GM21723 (cell line): Measurements from ENCODE around the gene PTPRN2.

ENCODE experiments used
- ATAC-seq: cut with Tn5 transposase; IDR thresholded peaks from one replicate; pipeline ENCODE4 v1.9.1; 2021; ENCODE audit warnings: mild to moderate bottlenecking, moderate library complexity; ENCODE audit not compliant: unreplicated experiment

Gene PTPRN2

DNA sequence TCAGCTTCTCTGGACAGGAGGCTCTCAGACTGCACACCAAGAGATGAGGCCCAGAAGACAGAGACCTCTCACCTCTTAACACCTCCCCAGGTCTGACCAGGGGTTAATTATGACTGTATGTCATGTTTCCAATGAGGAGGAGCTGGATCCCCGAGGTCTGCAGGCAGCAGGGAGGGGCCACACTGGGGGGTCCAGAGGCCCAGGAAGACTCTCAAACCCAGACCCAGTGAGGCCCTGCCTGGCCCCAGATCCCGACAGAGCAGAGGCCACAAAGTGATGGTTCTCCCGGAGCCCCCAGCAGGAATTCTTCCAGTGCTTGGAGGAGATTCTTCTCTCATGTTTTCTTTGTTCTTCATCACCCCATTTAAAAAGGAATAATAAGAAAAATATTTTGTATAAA is 28.8 kb downstream of the PTPRN2 start:
- no peak for ATAC-seq

DNA sequence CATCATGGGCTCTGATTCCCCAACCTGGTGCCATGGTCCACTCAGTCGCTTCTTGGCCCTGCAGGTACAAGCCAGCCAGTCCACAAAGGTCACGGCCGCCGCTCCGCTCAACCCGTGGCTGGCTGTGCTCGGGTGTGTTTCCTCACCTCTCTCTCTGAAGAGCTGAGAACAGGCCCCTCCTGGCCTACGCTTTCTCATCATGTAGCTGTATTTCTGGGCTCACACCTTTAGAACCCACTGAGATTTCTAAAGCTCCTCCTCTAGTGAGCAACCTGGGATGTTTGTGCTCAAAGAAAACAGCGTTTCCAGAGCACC is 30.2 kb downstream of the PTPRN2 start:
- ATAC-seq: no peak

GRCh38 chr7:158556721-158557440 is 30.7 kb downstream of the PTPRN2 start:
- no peak for ATAC-seq

DNA sequence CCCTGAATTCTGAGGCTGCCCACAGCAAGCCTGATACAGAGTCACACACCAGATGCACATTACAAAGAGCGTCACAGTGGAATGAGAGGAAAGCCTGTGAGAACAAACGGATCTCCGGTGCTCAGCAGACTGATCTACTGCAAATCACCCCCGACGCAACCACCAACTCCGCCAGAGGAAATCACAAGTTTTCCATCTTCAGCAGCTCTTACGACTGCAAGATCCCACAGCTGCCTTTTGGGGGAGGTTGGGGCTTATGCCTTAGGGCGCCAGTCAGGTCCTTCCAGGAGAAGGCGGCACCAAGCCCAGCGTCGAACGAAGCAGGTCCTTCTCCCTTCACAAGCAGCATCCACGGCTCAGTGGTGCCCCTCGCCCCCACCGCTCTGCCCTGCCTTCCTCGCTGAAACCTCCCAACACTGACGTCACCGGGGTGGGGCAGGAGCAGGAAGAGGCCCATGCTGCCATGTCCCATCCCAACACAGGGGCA is 32.5 kb downstream of the PTPRN2 start:
- no peak for ATAC-seq

DNA sequence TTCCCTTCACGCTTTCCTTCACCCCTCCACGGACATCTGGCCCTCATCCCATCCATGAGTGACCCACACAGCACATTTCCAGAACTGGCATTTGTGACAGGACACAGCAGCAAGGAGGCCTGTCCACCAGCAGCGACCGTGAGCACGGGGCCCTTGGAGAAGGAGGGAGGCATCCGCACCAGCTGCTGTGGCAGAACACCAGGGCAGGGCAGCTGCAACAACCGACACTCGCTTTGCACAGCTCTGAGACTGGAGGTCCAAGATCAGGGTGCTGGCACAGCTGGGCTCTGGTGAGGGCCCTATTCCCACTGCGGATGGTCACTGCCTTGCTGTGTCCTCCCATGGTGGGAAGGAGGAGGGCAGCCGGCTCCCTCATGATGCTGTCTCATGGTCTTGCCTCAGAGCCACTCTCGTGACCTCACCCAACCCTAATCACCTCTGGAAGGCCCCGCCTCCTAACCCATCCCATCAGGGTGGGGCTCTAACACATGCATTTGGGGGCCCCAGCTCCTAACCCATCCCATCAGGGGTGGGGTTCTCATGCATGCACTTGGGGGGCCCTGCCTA is 36.7 kb downstream of the PTPRN2 start:
- ATAC-seq: no peak

GRCh38 chr7:158550394-158550700 is 37.3 kb downstream of the PTPRN2 start:
- ATAC-seq: no peak

- ATAC-seq: no peak
Observed at GRCh38 chr7:158549616-158550393, 37.8 kb downstream of the PTPRN2 start.

DNA sequence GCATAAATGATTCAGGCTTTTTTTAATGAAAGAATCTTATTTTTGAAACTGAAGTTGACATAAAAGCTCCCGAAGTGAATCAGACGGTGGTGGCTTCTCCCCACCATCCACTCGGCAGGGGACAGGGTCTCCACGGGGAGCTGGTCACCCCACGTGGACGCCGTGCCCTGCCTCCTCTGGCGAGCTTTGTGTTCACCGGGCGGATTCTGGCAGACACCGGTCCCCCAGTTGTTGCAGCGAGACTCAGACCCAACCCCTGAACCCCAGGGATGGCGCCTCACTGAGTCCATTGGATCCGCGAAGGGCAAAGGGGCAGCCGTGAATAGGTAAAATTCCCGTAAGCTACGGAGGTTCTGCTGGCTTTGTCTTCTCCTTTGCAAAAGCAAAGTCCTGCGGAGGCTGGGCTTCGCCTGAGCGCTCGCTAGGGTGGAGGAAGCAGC is 38.4 kb downstream of the PTPRN2 start:
- no peak for ATAC-seq

DNA sequence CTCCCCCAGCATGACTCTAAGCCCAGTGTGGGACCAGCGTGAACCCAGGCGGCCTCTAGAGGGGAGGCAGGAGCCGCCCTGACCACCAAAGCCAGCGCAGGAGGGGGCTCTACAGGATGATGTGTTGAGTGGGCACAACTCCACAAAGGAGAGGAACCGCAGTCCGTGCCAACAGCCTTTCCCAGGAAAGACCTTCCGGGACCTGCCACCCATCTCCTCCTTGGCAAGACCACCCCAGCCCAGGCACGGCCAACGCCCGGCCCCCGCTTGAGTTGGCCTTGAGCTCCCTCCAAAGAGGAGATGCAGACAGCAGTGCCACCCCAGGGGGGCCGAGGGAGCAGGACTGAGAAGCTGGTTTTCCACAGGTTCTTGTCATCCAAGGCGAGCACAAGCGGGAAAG is 38.9 kb downstream of the PTPRN2 start:
- ATAC-seq: no peak

GRCh38 chr7:158547817-158548216 is 39.8 kb downstream of the PTPRN2 start:
- no peak for ATAC-seq

DNA sequence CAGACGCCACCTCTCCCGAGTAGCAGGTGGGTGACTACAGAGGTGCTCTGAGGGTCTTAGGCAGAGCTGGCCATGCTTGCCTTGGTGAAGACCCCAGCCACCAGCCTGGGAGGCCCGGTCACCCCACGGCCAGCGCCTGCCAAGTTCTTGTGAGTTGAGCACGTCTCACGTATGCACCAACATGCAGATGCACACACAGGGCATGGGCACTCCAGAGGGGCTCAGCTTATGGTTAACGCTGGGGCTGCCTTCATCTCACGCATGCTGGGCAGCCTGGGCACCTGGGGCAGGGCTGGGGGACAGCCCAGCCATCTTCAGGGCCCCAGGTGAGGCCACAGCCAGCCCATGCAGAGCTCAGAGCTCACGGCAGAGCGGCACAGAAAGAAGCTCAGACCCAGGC is 41.0 kb downstream of the PTPRN2 start:
- no peak for ATAC-seq

- ATAC-seq: no peak
Observed at GRCh38 chr7:158546214-158546613, 41.4 kb downstream of the PTPRN2 start.

DNA sequence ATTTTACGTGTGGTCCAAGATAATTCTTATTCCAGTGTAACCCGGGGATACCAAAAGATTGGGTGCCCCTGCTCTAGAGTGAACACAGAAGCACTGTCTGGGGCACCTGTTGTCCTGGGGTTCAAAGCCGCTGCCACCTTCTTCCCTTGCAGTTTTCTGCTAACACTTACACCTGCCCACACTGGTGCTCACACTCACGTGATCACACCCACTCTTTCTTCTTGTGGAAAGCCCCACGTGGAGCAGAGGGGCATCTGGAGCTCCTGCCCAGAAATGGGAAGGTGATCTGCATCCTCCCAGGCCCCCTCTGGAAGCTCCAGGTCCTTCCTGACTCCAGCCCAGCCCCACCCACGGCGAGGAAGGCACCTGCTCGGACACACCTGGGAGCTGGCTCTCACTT is 42.9 kb downstream of the PTPRN2 start:
- no peak for ATAC-seq

DNA sequence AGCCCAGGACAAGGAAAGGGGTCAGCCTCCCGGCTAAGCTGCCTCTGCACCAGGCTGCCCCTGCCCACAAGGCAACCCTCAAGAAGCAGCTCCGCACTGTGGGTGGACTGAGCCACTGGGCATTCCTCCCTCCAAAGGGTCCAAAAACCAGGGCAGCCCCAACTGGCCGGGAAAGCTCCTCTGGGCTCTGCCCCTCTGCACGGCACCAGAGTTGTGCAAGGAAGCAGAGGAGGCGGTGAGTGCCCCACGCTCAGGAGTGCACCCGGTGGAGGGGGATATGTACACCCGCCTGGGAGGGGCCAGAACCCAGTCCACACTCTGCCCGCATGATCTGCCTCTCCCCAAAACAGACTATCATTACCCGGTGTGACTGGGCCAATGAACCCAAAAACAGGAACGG is 43.8 kb downstream of the PTPRN2 start:
- ATAC-seq: no peak

DNA sequence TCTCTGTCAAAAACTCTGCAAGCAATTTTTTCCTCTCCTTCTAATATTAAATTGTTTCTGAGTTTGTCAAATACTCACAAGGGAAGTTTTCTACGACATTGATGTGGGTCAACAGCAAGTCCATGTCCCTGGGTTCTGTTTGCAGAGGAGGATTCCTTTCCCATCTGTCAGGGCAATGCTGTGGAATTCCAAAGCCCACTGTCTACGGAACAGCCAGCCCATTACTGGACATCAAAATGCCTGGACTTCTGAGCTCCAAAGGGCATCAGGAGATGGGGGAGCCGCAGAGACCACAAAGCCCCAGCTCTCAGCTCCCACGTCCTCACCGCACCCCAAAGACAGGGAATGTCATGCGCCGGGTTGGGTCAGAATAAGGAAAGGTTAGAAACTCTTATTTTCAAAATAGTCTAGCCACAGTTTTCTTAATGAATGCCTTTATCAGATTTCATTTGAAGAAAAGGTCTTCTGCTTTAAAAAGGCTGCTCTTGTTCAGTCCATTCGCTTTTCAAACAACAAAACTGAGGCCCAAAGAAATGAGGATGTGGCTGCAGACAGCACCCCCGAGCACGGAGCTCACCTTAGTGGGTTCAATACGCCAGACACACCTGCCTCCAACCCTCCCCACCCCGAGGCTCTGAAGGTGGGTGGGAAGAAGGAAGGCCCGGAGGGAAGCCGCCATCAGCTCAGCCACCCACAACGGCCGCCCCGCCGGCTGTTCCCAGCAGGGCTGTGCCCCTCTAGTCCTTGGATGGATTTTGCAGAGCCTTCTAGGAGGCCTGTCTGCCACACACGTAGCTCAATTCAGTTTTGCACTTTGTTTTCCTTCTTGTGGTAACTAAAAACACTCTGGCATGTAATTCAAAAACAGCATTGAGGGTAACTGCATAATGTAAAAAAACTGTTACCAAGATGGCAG is 44.7 kb downstream of the PTPRN2 start:
- no peak for ATAC-seq

DNA sequence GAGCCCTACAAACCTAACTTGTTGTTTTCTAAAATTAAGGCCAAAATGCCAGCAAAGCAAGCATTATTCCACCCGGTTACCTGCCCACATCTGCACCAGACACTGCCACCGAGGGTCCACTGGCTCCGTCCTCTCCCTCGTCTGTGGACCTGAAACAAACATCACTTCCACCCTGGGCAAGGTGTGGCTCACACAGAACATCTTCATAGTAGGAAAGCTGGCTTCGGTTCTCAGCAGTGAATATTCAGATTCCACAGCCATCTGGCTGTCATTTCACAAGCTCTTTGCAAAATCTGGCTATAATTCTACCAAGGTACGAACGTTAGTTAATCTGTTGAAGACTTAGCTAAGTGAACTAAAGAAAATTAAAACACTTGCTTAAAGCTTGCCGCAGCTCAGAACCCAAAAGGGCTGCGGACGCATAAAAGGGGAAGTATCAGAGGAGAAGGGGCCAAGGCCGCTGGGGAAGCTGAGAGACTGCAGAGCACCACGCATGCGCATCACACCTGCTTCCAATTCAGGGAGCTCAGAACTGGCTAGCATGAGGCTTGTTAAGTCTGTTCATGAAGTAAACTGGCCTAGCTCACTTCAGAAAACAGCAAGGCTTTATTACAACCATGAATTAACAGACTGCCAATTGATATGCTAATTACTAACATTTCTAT is 46.1 kb downstream of the PTPRN2 start:
- peak; percentile 79 for ATAC-seq

- no peak for ATAC-seq
Observed at GRCh38 chr7:158539711-158540146, 47.9 kb downstream of the PTPRN2 start.

GRCh38 chr7:158538156-158538946 is 49.3 kb downstream of the PTPRN2 start:
- ATAC-seq: no peak

DNA sequence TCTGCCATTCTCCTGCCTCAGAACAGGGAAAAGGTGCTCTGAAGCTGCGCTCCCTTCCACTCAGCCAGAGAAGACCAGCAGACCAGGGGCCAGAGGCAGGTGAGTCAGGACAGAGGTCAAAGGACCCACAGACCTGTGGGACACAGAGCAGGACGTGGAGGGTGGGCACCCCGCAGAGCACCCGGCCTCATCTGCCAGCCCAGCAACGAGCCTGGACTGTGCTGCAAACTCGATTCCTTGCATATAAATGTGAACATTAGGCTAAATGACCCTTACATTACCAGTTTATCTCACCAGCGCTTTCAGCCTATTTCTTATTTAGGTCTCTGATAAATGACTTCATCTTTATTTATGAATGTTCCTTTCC is 50.1 kb downstream of the PTPRN2 start:
- ATAC-seq: no peak
